GM21423 (cell line): ENCODE measurements around the gene HS1BP3.
A peak's percentile ranks its signal among the peaks of the same experiment; 100 is the strongest.

ENCODE experiments used
- ATAC-seq: cut with Tn5 transposase; IDR thresholded peaks from one replicate; pipeline ENCODE4 v1.9.1; 2021; ENCODE audit warnings: mild to moderate bottlenecking, moderate library complexity; ENCODE audit not compliant: unreplicated experiment

Gene HS1BP3

DNA sequence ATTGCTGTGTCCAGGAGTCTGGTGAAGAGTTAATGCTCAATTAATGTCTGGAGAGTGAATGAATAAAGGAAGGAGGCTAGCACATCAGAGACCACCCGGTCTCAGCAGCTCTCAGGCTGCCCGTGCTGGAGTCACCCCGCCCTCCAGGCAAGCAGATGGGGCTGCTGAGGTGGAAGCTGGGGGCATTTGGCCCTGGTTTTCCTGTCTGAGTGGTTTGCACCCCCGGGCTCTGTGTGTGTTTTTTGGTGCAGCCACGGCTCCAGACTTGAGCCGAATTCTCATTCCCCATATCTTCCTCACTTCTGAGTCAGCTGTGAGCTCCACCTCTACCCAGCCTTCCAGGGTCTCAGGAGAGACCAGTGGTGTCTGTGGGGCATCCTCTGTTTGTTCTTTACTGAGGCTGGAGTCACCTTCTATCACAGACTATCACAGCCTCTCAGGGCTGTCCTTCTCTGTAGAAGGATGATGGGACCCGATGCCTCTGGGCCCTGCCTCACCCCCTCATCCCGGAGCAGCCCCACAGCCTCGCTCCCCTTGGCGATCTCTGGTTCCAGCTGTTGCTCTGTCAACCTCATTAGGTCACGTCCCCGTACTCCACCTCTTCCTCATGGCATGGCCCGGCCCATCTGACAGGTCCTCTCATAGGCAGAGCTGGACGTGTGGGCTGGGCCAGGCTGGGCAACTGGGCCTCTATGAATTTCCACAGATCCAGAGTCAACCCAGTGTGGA, 60.8 kb downstream of the HS1BP3 start:
- no peak for ATAC-seq

DNA sequence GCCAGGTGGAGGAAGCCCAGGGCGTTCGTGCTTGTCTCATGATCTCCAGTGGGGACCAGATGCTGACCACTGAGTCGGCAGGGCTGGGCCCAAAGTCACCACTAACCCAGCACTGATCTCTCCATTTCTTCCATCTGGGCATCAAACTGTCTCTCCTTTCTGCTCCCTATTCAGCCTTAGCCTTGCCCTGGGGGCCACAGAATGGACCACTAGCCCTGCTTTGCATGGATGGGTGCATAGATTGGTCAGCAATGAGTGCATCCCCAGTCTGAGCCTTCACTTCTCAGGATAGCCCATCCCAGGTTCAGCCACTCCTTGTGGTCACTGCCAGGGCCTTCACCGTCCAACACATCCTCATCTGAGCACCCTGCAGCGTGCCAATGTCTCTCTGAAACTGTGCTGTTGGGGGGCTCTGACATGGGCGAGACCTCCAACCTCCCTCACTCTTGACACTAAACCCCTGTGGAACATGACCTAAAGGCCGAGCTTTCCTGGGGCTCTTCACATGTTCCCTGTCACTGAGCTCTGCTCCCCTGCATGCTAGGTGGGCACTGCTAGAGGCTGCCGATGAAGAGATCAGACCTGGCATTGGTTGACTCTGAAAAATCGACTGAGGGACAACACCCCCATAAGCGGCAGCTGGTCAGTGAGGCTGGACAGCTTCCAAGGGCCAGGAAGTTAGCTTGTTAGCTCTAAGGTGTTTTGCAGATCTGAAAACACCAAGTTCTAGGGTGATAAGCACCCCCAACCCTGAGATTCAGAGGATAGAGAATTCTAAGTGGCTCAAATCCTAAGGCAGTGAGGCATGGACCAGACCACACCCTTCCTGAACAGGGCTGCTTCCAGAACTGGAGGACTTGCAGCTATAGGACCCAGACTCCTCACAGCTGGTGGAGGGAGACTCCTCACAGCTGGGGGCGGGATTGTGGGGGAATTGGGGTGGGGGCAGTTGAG, 61.7 kb downstream of the HS1BP3 start:
- ATAC-seq: no peak

DNA sequence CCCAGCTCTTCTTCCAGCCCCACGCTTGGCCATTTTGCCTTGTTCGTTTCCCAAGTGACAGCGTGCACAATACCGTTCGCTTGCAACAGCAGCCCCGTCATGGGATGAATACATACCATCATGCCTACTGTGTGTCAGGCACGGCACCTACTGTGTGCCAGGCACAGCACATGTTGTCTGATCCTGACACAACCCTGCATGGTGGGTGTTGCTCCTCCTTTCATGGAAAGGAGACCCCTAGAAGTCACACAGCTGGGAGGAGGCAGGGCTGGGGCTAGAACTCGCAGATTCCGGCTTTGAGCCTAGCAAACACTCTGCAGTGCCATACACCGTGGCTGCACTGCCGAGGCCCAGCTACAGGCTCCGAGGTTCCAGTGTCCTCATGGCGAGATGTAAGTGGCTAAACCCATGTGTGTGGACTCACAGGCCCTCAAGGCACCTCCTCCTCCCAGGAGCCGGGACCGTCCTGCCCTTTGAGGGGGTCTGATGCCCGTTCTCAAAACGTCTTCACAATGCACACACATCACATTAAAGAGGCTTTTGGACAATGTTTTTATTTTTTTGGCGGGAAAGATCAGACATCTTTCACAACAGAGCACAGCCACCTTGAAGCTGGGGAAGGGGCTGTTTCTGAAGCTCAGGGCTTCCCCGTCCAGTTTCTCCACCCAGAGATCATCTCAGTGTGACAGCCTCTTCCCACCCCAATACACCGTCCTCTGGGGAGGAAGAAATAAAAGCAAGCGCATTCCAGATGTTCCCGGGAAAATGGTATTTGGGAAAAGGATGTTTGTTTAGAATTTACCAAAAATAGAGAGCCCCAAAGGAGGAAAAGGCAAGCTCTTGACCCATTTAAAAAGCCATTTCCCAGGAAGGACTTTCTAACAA, 64.9 kb downstream of the HS1BP3 start:
- no peak for ATAC-seq

DNA sequence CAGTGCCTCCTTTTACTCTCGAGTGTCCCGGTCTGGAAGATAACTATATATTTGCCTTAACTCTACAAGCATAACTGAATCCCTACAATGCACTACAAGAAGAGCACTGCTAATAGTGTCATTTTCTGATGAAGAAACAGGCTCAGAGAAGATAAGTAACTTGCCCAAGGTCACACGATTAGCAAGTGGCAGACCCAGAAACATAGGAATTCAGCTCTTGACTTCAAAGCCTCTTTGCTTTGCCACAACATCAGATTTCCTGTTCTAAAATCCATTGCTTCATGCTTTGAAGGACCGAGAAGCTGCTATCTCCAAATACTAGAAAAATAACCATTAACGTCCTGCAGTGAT, 65.6 kb downstream of the HS1BP3 start:
- ATAC-seq: no peak

DNA sequence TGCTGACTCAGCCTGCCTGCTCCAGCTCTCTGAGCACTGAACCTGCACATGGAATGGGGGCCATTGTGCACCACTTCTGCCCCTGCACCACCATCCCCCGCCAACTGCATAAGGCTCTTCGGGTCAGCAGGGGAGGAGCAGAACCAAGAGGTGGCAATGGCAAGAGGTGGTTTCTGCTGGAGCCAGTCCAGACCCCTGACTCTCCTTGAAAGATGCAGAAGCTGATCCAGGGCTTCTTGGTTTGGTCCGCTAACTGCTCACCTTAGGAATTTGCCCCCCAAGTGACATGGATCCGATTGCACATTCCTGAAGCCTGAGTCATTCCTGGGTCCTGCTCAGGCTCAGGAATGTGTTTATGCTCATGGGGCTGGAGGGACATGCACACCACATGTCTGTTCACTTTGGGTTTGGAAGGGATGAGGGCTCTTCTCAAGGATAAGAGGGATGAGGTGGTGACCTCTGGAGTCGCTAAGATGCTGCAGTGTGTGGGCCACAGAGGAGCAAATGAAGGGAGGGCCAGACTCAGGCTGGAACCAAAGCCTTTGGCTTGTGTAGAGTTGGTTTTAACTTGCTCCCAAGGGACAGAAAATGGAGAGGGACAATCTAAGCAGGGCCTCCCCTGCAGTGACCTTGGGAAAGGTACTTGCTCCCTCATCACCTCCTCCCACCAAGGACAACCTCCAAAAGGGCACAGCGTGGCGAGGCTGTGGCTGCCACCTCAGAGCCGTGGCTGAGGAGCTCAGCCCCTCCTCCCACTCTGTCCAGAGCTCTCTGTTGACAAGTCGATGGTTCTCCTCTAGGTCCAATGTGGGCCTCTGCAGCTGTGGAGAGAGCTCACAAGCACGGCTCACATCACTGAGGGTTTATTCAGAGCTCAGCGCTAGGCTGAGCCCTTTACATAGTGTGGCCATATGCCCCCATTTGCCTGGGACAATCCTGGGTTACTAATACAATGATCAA, 66.2 kb downstream of the HS1BP3 start:
- no peak for ATAC-seq

DNA sequence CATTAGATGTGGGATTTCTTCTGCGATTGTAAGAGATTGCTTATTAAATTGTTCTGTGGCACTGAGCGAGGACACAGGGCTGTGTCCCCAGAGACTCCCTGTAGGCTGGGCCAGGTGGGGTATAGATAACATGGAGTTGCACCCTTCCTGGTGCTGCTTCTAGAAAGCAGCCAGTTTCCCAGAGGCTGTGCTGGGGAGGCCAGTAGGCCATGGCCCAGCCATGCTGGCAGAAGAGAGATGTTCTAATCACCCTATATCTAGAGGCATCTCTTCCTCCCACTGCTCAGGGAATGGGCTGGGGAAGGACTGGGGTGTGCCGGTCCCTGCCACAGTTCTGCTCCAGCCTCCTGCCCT, 66.9 kb downstream of the HS1BP3 start:
- ATAC-seq: no peak

DNA sequence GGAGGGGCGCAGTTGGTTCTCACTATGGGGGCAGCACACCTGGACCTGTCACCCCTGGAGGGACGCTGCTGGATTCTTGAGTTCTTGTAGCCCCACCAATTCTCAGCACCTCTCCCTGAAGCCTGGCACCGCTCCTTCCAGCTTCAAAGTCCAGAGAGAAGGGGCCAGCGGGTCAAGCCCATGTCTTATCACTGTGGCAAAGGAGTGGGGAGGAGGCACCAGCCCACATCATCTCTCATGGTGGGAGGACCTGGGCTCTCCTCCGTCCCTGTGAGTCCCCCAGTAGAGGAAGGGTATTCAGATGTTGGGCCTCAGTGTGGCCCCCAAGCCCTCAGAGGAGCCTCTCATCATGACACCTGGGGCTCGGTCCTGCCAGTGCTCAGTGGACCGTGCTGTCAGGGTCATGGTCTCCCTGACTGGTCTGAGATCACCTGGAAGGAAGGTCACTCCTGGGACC, 67.4 kb downstream of the HS1BP3 start:
- ATAC-seq: no peak

DNA sequence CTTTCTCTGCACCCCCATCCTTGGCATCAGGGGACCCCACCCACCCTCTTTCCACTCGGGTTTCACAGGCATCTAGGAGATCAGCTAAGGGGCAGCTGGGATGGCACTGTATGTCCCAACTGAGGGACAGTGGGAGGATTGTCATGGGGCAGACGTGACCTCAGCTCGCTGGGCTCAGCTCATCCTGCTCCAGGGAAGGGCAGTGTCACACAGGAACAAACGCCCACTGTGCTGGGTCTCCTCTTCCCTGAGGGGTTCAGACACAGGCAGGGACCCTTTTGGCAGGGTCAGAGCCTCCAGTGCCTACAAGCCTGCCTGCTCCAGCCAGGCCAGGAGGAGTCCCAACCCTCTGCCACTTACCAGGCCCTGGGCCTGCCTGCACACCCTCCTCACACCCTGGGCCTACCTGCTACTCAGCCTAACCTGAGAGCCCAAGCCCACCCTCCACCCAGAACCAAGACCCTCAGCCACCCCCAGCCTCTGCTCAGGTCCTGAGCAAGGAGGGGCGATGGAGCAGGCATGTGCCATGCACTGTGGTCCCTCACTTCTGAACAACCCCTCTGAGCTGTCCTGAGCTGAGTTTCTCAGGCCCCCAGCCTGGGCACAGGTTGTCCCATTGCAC, 68.2 kb downstream of the HS1BP3 start:
- ATAC-seq: no peak

DNA sequence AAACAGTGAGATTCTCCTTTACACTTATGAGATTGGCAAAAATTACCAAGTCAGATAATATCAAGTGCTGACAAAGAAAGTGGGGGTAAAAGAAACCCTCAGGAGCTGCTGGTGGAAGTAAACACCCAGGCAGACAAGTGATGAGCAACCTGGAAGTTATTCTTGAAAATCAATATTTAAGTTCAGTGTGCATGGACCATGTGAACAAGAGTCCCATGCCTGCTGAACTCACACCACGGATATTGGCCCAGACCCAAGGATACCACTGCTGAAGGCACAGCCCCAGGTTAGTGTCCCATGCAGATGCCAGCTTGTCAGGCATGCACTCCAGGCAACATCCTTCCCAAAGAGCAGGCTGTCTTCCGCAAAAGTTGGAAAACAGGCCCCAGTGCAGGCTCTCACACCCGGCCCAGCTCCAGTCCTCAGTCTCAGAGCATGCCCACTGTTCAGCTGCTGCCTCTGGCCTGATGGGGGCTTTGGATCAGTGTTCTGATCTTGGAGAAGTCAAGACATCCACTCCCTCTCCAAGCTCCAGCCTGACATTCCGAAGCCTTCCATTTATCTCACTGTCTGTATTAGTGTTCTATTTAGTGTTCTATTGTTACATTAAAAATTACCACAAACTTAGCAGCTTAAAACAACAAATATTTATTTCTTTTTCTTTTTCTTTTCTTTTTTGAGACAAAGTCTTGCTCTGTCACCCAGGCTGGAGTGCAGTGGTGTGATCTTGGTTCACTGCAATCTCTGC, 70.0 kb downstream of the HS1BP3 start:
- ATAC-seq: no peak

DNA sequence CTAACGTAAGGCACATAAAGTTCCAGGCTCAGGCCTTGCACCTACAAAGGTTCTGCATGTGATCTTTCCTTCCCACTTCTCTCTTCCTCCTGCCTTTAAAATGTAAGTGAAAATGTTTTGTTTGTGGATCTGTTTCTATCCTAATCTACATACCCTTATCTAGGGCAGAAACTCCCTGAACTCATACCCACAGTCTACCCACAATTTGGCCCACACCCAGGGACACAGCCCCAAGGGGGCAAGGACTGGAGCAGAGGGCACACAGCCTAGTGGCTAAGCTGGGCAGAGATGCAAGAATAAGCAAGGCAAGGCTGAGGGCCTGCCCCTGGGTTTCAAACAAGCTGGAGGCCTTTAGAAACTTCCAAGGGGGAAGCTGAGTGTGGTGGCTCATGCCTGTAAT, 71.0 kb downstream of the HS1BP3 start:
- ATAC-seq: no peak

DNA sequence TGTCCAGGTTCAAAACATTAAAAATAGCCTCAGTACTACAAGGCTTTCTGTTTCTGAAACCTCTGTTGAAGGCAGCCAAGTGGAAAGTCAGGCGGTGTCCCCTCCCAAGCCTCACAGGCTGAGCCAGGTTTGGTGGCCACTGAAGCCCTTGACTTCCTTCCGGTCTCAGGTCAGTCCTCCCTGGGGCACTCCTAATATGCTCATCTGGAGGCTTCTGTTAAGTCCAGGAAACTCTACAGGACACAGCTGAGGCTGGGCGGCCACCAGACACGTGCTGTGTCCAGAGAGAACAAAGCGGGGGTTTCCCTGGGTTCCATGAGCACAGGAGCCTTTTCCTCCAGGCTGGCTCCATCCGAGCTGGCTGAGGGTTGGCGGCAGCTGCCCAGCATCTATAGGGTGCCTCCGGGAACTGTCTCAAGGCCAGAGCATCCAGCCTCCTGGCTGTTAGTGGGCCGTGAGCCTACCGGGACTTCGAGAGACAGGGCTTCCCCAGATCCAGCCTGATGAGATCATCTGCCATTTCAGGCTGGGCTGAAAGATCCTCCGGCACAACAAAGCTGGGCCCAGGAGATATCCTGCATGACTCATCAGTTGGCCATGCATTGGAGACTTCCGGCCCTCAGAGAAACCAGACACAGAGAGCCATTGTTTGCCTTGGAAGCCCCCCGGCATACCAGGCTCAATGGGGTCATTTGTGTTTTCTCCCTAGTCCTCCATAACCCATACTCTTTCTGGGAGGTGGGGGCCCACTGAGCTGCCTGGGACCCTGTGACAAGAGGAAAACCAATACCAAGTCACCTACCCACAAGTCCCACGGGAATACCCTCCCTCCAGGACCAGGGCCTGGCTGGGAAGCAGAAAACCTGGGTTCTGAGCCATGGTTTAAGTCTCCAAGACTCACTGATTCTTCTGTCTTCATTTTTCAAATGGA, 71.7 kb downstream of the HS1BP3 start:
- peak; percentile 74 for ATAC-seq

DNA sequence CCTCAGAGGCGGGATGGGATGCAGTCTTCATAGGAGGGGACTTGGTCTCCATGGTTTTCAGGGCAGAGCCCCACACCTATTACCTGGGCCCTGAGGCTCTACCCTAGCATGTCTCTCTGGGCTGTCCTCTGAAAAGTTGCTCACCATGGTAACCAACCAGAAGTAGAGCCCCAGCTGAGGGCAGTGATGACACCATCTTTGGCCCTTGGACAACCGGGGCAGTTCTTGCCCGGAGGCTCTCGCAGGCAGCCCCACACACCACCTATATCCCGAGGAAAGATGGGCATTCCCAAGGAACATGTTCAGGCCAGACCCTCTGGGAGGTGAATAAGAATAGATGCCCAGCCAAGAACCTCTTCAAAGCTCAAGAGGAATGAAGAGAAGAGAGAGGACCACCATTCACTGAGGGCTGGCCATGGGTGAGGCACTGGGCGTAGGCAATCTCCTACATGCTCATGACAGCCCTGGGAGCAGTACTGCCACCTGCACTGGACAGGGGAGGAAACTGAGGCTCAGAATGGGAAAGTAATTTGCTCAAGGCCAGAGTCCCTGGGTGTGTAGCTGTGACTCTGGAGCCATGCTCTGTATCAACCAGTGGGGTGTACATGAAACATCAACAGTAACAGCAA, 72.5 kb downstream of the HS1BP3 start:
- no peak for ATAC-seq

DNA sequence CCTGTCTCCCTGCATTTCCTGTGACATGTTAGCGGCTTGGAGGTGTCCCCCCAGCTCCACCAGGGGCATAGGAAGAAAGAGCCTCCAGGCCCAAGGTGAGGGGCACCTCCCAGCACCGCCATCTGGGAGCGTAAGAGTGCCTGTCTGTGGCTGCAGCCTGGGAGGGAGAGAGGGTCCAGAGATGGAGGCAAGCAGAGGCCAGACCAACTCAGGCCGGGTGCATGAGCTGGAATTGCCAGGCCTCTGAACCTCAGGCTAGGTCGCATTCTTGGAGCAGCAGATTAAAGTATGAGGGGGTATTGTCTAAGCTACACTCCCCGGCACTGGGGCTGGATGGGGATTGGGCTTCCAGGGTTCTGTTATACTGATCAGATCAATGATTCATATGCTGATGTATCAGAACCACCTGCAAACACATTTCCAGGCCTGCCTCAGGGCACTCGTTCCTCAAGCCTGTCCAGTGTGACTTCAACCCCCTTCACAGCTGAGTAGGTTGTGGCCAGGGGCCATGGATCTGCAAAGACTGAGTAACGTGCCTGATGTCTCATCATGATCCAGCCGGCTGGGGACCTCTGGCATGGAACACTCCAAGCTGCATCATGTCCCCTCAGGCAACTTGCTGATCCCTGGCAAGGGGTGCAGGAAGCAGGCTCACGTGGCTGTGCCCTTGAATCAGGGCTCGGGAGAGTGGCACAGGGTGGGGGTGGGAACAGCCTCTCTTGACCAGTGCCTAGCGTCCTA, 73.2 kb downstream of the HS1BP3 start:
- no peak for ATAC-seq

DNA sequence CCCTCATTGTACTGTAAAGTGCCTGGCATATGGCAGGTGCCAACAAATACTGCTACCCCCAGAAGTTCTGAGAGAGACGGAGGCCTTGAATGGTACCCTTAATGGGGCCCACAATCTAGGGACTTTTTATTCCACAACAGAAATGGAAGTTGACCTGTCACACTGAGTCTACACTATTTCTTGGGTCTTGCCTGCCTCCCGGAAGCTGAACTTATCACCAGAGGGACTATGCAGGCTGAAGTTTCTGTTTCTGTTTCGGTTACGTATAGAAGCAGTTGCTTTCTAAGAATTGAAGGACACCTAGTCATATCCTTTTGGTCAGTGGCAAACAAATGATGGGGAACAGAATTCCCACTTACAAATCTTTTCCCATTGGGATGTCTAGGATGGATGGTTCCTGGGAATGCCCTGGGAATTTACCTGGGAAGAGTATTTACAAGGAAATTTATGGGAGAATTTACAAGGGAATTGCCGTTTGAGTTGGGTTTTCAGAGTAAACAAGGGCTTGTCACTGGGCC, 74.2 kb downstream of the HS1BP3 start:
- ATAC-seq: peak; percentile 76

DNA sequence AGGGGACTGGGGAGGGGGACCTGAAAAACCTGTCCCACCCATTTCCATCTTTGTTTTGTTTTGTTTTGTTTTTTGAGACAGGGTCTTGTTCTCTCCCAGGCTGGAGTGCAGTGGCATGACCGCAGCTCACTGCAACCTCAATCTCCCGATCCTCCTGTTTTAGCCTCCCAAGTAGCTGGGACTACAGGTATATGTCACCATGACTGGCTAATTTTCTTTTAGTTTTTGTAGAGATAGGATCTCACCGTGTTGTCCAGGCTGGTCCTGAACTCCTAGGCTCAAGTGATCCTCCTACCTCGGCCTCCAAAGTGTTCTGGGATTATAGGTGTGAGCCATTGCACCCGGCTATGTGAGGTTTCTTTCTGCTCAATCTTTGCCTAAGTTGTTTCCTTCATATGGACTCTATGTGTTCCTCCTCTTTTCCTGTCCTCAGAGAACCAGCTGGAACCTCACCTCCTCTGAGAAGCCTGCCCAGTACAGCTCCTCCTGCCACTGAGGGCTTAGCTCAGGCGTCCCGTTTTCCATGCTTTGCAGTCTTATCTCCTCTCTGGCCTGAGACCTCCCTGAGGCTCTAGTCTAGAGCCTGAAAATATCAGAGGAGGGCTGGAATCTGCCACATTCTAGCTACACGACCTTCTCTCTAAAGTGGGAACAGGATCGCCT, 74.8 kb downstream of the HS1BP3 start:
- no peak for ATAC-seq

DNA sequence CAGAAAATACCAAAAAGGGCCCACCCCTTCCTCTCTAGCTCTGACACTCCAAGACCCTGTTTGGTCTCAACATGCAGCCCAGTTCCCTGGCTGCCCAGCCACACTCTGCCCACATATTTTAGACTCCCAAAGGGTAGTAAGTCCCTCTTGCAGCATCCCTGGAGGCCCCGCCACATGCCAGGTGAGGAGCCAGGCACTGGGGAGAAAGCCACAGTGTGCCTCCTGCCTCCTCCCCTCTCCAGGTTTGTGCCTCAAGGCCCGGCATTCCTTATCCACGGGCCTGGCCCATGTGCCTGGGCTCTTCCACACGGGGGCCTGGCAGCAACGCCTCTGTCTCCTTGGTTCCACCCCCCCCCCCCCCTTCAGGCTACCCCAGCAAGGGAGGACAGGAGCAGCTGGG, 75.5 kb downstream of the HS1BP3 start:
- ATAC-seq: no peak
